Breast epithelium (tissue), 4 donors: Measurements from ENCODE around the gene NBAS. TPM values are rescaled to one million over a fixed set of nuclear protein-coding genes. Genes with fewer than 3 reads are reported as not detected.

Experiments
- DNase-seq, 2 donors: peaks; one replicate each; pipeline ENCODE4 v3.0.0-alpha.2; 2019; ENCODE audit warnings: low spot score in 2 of 2
- H3K27ac ChIP-seq, 2 donors: fragments of 200-600 bp; sonication (generic) in 1 of 2; one replicate each; pipeline ENCODE4 v1.5.1; 2016 to 2019; ENCODE audit warnings: mild to moderate bottlenecking in 1 of 2
- H3K27me3 ChIP-seq, 2 donors: fragments of 200-600 bp; sonication (generic) in 1 of 2; one replicate each; pipeline versions ENCODE4 v1.5.1 to v1.6.0; 2017 to 2019; ENCODE audit warnings: control low read depth in 1 of 2, mild to moderate bottlenecking in 1 of 2
- H3K36me3 ChIP-seq: fragments of 200-600 bp; one replicate; pipeline ENCODE4 v1.5.1; 2019
- H3K4me1 ChIP-seq, 2 donors: fragments of 200-600 bp; sonication (generic); one replicate each; pipeline ENCODE4 v1.5.1; 2016 to 2019; ENCODE audit warnings: control low read depth in 1 of 2
- H3K4me3 ChIP-seq, 3 donors: fragments of 200-600 bp; sonication (generic); 1 replicate in 2 of 3; 2 replicates in 1 of 3; pipeline ENCODE4 v1.5.1; 2016 to 2019; ENCODE audit warnings: mild to moderate bottlenecking in 3 of 3, moderate library complexity in 2 of 3
- H3K9me3 ChIP-seq, 2 donors: fragments of 200-600 bp; sonication (generic) in 1 of 2; one replicate each; pipeline ENCODE4 v1.5.1; 2016 to 2019; ENCODE audit warnings: control low read depth in 1 of 2
- POLR2A ChIP-seq: fragments of 450-650 bp; IDR thresholded peaks from one replicate; pipeline ENCODE4 v1.6.1; 2016; ENCODE audit warnings: antibody characterized with exemption, mild to moderate bottlenecking, moderate library complexity
- POLR2AphosphoS5 ChIP-seq, 3 donors: sonication (generic); formaldehyde crosslinking; IDR thresholded peaks; one replicate each; pipeline ENCODE4 v1.6.1; 2017; ENCODE audit warnings: antibody characterized with exemption in 3 of 3
- intact Hi-C: fragments of 100-400 bp; cut with DNase I; formaldehyde crosslinking; loops from one replicate; pipeline ENCODE4 v1.15.1; 2023; ENCODE audit warnings: low total_unique reads
- total RNA-seq, 3 donors: library from RNA; depleted of rRNA; stranded (reverse); fragments of >200 nt; gene quantifications; one replicate each; pipeline ENCODE4 v1.1.0, GENCODE V29; 2016
- TF ChIP-seq, protein P1 (sequence below), 3 donors: fragments of 450-650 bp; IDR thresholded peaks; one replicate each; pipeline ENCODE4 v1.5.1; 2016 to 2017; ENCODE audit warnings: antibody characterized with exemption in 3 of 3, mild to moderate bottlenecking in 3 of 3, moderate library complexity in 3 of 3

The NBAS gene
- total RNA-seq, 3 donors from 2014 or later, result 44.9 to 59.1 (median 45.1) TPM

DNA sequence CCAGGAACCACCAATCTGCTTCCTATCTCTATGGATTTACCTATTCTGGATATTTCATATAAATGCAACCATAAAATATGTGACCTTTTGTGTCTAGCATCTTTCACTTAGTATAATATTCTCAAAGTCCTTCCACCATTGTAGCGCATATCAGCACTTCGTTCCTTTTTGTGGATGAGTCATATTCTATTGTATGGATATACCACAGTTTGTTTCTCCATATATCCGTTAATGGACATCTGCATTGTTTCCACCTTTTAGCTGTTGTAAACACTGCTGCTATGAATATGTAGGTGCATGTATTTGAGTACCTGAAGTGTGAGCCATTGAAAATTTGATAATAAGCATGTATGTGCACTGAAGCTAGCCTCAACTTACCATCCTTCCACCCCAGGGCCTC is 80.1 kb downstream of the NBAS start:
- Histone ChIP-seq H3K27me3 (no peaks in the 10 kb centered on the region), H3K4me1 (no peaks in the 10 kb centered on the region), H3K9me3 (no peaks in the 10 kb centered on the region), H3K27ac (no peak overlapping the region), H3K4me3 (no peak overlapping the region), H3K36me3 (no peaks in the 10 kb centered on the region)
- intact Hi-C loops, result no loop called here
- TF ChIP-seq, protein P1, sequence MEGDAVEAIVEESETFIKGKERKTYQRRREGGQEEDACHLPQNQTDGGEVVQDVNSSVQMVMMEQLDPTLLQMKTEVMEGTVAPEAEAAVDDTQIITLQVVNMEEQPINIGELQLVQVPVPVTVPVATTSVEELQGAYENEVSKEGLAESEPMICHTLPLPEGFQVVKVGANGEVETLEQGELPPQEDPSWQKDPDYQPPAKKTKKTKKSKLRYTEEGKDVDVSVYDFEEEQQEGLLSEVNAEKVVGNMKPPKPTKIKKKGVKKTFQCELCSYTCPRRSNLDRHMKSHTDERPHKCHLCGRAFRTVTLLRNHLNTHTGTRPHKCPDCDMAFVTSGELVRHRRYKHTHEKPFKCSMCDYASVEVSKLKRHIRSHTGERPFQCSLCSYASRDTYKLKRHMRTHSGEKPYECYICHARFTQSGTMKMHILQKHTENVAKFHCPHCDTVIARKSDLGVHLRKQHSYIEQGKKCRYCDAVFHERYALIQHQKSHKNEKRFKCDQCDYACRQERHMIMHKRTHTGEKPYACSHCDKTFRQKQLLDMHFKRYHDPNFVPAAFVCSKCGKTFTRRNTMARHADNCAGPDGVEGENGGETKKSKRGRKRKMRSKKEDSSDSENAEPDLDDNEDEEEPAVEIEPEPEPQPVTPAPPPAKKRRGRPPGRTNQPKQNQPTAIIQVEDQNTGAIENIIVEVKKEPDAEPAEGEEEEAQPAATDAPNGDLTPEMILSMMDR (IDR thresholded peaks at IDR 0.05), result no peak
- TF ChIP-seq POLR2AphosphoS5 (IDR thresholded peaks at IDR 0.05) (no peak), POLR2A (no peak)
- no peak for DNase-seq

DNA sequence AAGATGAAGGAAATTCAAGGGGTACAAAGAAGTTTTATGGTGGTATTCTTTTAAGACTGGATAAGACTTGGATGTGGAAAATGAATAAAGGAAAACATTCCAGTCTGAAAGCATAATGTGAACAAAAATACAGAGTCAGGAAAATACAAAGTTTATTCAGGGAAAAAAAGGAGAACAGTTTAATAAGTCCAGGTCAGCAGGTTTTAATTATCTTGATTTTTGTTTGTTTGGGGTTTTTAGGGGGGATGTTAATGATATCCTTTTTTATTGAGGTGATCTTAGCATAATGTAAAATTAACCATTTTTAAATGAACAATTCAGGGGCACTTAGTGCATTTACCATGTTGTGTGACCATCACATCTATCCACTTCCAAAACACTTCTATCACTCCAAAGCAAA is 80.6 kb downstream of the NBAS start:
- H3K4me3 ChIP-seq, result no peak overlapping the region
- no peaks in the 10 kb centered on the region for H3K27me3 ChIP-seq
- intact Hi-C loops, result no loop called here
- no peak overlapping the region for H3K27ac ChIP-seq
- H3K36me3 ChIP-seq, result no peaks in the 10 kb centered on the region
- no peak for DNase-seq
- H3K9me3 ChIP-seq, result no peaks in the 10 kb centered on the region
- no peaks in the 10 kb centered on the region for H3K4me1 ChIP-seq
- TF ChIP-seq POLR2A, result no peak
- no peak for TF ChIP-seq POLR2AphosphoS5 (IDR thresholded peaks at IDR 0.05)
- TF ChIP-seq, protein P1 (IDR thresholded peaks at IDR 0.05), result no peak

DNA sequence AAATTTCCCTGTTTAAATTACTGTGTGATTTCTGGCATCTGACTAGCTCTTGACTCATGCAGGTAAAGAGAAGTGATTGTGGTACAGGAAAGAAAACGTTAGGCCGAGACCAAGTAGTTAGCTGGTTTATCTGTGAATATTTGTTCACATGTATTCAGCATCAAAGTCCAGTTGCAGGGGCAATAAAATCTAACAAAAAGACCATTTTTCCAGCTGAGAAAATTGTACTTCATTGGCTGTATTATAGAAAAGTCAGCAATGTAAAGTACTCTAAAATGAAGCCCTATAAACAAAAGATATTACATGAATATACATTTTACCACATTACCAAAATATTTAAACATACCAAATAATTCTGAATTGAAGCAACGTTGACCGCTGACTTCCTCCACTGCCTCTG is 88.3 kb downstream of the NBAS start:
- no peaks in the 10 kb centered on the region for H3K4me1 ChIP-seq
- H3K9me3 ChIP-seq, result no peaks in the 10 kb centered on the region
- H3K27me3 ChIP-seq, result no peaks in the 10 kb centered on the region
- H3K4me3 ChIP-seq, result no peak overlapping the region
- no peak overlapping the region for H3K27ac ChIP-seq
- no peak for DNase-seq
- TF ChIP-seq, protein P1 (IDR thresholded peaks at IDR 0.05), result no peak
- TF ChIP-seq POLR2A (no peak), POLR2AphosphoS5 (IDR thresholded peaks at IDR 0.05) (no peak)
- no peaks in the 10 kb centered on the region for H3K36me3 ChIP-seq
- intact Hi-C loops, result no loop called here

DNA sequence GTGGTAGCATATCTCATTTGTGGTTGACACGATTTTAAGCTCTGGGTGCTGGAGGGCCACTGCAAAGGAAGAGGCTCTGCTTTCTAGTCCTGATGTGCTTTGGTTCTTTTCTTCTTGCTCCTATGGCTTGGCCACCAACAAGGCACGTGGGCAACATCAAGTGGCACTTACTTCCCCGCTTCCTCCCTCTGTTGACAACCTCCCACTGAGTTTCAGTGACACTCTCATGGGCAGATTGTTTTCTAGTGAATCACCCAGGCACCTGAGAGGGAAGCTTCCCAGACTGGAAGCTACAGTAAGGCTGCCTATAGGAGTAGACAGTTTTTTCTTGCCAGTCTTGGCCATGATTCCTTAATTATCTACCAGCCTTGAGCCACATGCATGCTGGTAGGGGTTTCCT is 89.0 kb downstream of the NBAS start:
- no peaks in the 10 kb centered on the region for H3K27me3 ChIP-seq
- no peak for DNase-seq
- no peak for TF ChIP-seq POLR2AphosphoS5 (IDR thresholded peaks at IDR 0.05)
- no peak for TF ChIP-seq POLR2A
- TF ChIP-seq, protein P1 (IDR thresholded peaks at IDR 0.05), result no peak
- no peak overlapping the region for H3K27ac ChIP-seq
- peaks cover under 1% of the 10 kb centered on the region for H3K36me3 ChIP-seq
- no peak overlapping the region for H3K4me3 ChIP-seq
- H3K4me1 ChIP-seq, result no peaks in the 10 kb centered on the region
- intact Hi-C loops, result no loop called here
- H3K9me3 ChIP-seq, result no peaks in the 10 kb centered on the region

DNA sequence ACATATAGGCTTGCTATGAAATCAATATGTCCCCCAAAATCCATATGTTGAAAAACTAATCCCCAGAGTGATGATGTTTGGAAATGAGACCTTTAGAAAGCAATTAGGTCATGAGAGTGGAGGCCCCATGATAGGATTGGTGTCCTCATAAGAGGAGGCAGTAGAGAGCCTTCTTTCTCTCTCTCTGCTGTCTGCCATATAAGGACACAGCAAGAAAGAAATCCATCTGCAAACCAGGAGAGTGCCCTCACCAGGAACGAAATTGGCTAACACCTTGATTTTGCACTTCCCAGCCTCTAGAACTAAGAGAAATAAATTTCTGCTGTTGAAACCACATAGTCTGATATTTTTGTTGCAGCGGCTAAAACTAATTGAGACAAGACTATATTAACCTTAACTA is 89.5 kb downstream of the NBAS start:
- TF ChIP-seq, protein P1 (IDR thresholded peaks at IDR 0.05), result no peak
- TF ChIP-seq POLR2AphosphoS5 (IDR thresholded peaks at IDR 0.05), result no peak
- no peak for TF ChIP-seq POLR2A
- peaks cover 3% of the 10 kb centered on the region for H3K36me3 ChIP-seq
- H3K4me1 ChIP-seq, result no peaks in the 10 kb centered on the region
- H3K9me3 ChIP-seq, result no peaks in the 10 kb centered on the region
- intact Hi-C loops, result no loop called here
- no peak for DNase-seq
- no peaks in the 10 kb centered on the region for H3K27me3 ChIP-seq
- no peak overlapping the region for H3K4me3 ChIP-seq
- no peak overlapping the region for H3K27ac ChIP-seq
